Measurements from ENCODE around the gene KCNC4.

The KCNC4 gene

GRCh38 chr1:110189181-110189580, 20.9 kb upstream of the KCNC4 start:
- DNase-seq, result no peak

- no peak for DNase-seq
These were observed 19.7 kb upstream of the KCNC4 start for GRCh38 chr1:110190282-110190929.

GRCh38 chr1:110192541-110192940, 17.6 kb upstream of the KCNC4 start:
- DNase-seq, result no peak

GRCh38 chr1:110195196-110195595, 14.9 kb upstream of the KCNC4 start:
- no peak for DNase-seq

- DNase-seq, result peak; percentile 42
These were observed 13.0 kb upstream of the KCNC4 start for GRCh38 chr1:110196917-110197765.

- no peak for DNase-seq
These were observed 12.0 kb upstream of the KCNC4 start for GRCh38 chr1:110197905-110198629.

GRCh38 chr1:110198746-110199145, 11.4 kb upstream of the KCNC4 start:
- DNase-seq, result no peak

GRCh38 chr1:110200190-110200589, 9.9 kb upstream of the KCNC4 start:
- no peak for DNase-seq

GRCh38 chr1:110200666-110201065, 9.4 kb upstream of the KCNC4 start:
- DNase-seq, result peak; percentile 36

- no peak for DNase-seq
These were observed 8.8 kb upstream of the KCNC4 start for GRCh38 chr1:110201157-110201825.

- DNase-seq, result peak; percentile 50
These were observed 7.0 kb upstream of the KCNC4 start for GRCh38 chr1:110203021-110203661.

GRCh38 chr1:110205156-110205555, 5.0 kb upstream of the KCNC4 start:
- no peak for DNase-seq

- DNase-seq, result peak; percentile 85
These were observed 4.4 kb upstream of the KCNC4 start for GRCh38 chr1:110205591-110206155.

- DNase-seq, result no peak
These were observed 3.7 kb upstream of the KCNC4 start for GRCh38 chr1:110206261-110206920.

GRCh38 chr1:110207831-110208230, 2.3 kb upstream of the KCNC4 start:
- no peak for DNase-seq

- no peak for DNase-seq
These were observed 1.0 kb upstream of the KCNC4 start for GRCh38 chr1:110208916-110209645.

GRCh38 chr1:110210604-110211495, 736 bp downstream of the KCNC4 start:
- DNase-seq, result peak; percentile 54

- DNase-seq, result no peak
These were observed 1.5 kb downstream of the KCNC4 start for GRCh38 chr1:110211496-110212168.

Measured in NCI-H226 (cell line).